CD4-positive, alpha-beta T cell (primary cell): Measurements from ENCODE around the gene BTRC. TPM values are rescaled to one million over a fixed set of nuclear protein-coding genes. Genes with fewer than 3 reads are reported as not detected.

Source experiments
- ATAC-seq: fragments of 200-7000 bp; cut with Tn5 transposase; one replicate; pipeline ENCODE4 v1.10.0; 2022; ENCODE audit warnings: mild to moderate bottlenecking; ENCODE audit not compliant: poor library complexity
- CTCF ChIA-PET: fragments of 350-600 bp; sonication (Branson Sonifier 250); formaldehyde crosslinking; loops from one replicate; lab custom pipeline; 2021; ENCODE audit warnings: antibody characterized with exemption, inconsistent platforms; lab: Charles Lee
- POLR2A ChIA-PET: fragments of 350-600 bp; sonication (Branson Sonifier 250); formaldehyde crosslinking; loops from one replicate; lab custom pipeline; 2021; ENCODE audit warnings: antibody characterized with exemption, inconsistent platforms; lab: Charles Lee
- DNase-seq, 14 experiments: peaks; one replicate each; pipeline ENCODE4 v3.0.0-alpha.2; 2013 to 2020; ENCODE audit warnings: mixed read lengths in 2 of 14
- H3K27ac ChIP-seq, 2 donors: one replicate each; pipeline versions ENCODE4 v1.5.1 to v1.7.0; 2013; ENCODE audit warnings: low read length in 2 of 2, low read depth in 1 of 2, mild to moderate bottlenecking in 1 of 2
- H3K27me3 ChIP-seq, 2 experiments: 1 replicate in 1 of 2; 2 replicates in 1 of 2; pipeline versions ENCODE4 v1.6.1 to v1.7.0; 2013; ENCODE audit warnings: low read length in 2 of 2, control low read depth in 1 of 2, mild to moderate bottlenecking in 1 of 2, moderate library complexity in 1 of 2; ENCODE audit not compliant: insufficient read depth in 2 of 2, control insufficient read depth in 1 of 2
- H3K36me3 ChIP-seq: one replicate; pipeline ENCODE4 v1.6.1; 2013; ENCODE audit warnings: low read length, control low read depth; ENCODE audit not compliant: insufficient read depth
- H3K4me1 ChIP-seq: one replicate; pipeline ENCODE4 v1.6.1; 2013; ENCODE audit warnings: low read length, control low read depth; ENCODE audit not compliant: insufficient read depth
- H3K4me3 ChIP-seq: one replicate; pipeline ENCODE4 v1.5.1; 2013; ENCODE audit warnings: mild to moderate bottlenecking, low read length, moderate library complexity
- H3K9me3 ChIP-seq, 2 experiments: 1 replicate in 1 of 2; 2 replicates in 1 of 2; pipeline versions ENCODE4 v1.6.1 to v1.7.0; 2013; ENCODE audit warnings: low read length in 2 of 2, mild to moderate bottlenecking in 2 of 2, control low read depth in 1 of 2, moderate library complexity in 1 of 2; ENCODE audit not compliant: control insufficient read depth in 1 of 2, insufficient read depth in 1 of 2
- H3K27ac Mint-ChIP-seq: one replicate; pipeline ENCODE4 v1.8.0; 2020; ENCODE audit warnings: mixed read lengths
- H3K27me3 Mint-ChIP-seq: one replicate; pipeline ENCODE4 v1.8.0; 2021; ENCODE audit warnings: mixed read lengths
- H3K36me3 Mint-ChIP-seq: one replicate; pipeline ENCODE4 v1.8.0; 2021; ENCODE audit warnings: low read depth, mixed read lengths
- H3K4me1 Mint-ChIP-seq: one replicate; pipeline ENCODE4 v1.8.0; 2021; ENCODE audit warnings: low read depth, mixed read lengths
- H3K4me3 Mint-ChIP-seq: one replicate; pipeline ENCODE4 v1.8.0; 2020; ENCODE audit warnings: mild to moderate bottlenecking, mixed read lengths
- H3K9me3 Mint-ChIP-seq: one replicate; pipeline ENCODE4 v1.8.0; 2020; ENCODE audit warnings: mixed read lengths
- CTCF ChIP-seq: fragments of 200-600 bp; IDR thresholded peaks from one replicate; pipeline ENCODE4 v1.8.0; 2022; ENCODE audit warnings: antibody characterized with exemption, mild to moderate bottlenecking
- intact Hi-C, 2 experiments: fragments of 100-400 bp; cut with DNase I in 1 of 2; cut with micrococcal nuclease in 1 of 2; formaldehyde crosslinking; loops; one replicate each; pipeline versions ENCODE4 v1.15.1 to v1.9.0; 2023 to 2025; cut with DNase I, micrococcal nuclease
- total RNA-seq, 174 experiments: library from RNA in 2 of 174; stranded (reverse) in 2 of 174; gene quantifications; one replicate each; pipeline ENCODE4 v1.2.3 and lab custom pipeline; 2021 to 2026

BTRC gene
- total RNA-seq, 2 experiments from 2014 or later, result 13.1 to 13.2 TPM

GRCh38 chr10:101478956-101479355 lies 125.0 kb downstream of the BTRC start:
- H3K36me3 Mint-ChIP-seq, result peaks cover 38% of the 10 kb centered on the region
- Histone ChIP-seq H3K36me3 (peaks cover 7% of the 10 kb centered on the region), H3K4me1 (no peaks in the 10 kb centered on the region), H3K9me3 (no peaks in the 10 kb centered on the region), H3K27ac (no peak overlapping the region), H3K27me3 (no peaks in the 10 kb centered on the region), H3K4me3 (no peak overlapping the region)
- H3K27me3 Mint-ChIP-seq, result no peaks in the 10 kb centered on the region
- intact Hi-C loops, result no loop called here
- no peak for DNase-seq
- no peak for TF ChIP-seq CTCF
- no peak overlapping the region for H3K27ac Mint-ChIP-seq
- H3K4me3 Mint-ChIP-seq, result no peak overlapping the region
- H3K9me3 Mint-ChIP-seq, result no peaks in the 10 kb centered on the region
- CTCF ChIA-PET, result interaction anchor here (1.1 kb wide), 1 partner anchor 12 kb away, joined by 5 read pairs; no protein-coding TSS in a partner anchor
- ATAC-seq, result no peak
- POLR2A ChIA-PET, result no interaction called here
- peaks cover 4% of the 10 kb centered on the region for H3K4me1 Mint-ChIP-seq

- ATAC-seq (no peak), DNase-seq (no peak)
- ChIA-PET POLR2A (no interaction called here), CTCF (interaction anchor here (2.0 kb wide), 1 partner anchor 15 kb away, joined by 5 read pairs; no protein-coding TSS in a partner anchor)
- Mint-ChIP-seq H3K9me3 (no peaks in the 10 kb centered on the region), H3K4me3 (no peak overlapping the region), H3K4me1 (peaks cover 11% of the 10 kb centered on the region), H3K36me3 (peaks cover 36% of the 10 kb centered on the region), H3K27me3 (no peaks in the 10 kb centered on the region), H3K27ac (no peak overlapping the region)
- TF ChIP-seq CTCF, result no peak
- Histone ChIP-seq H3K27ac (no peak overlapping the region), H3K27me3 (no peaks in the 10 kb centered on the region), H3K9me3 (no peaks in the 10 kb centered on the region), H3K4me3 (no peak overlapping the region), H3K4me1 (no peaks in the 10 kb centered on the region), H3K36me3 (peaks cover 7% of the 10 kb centered on the region)
- intact Hi-C loops, result no loop called here
These were observed 127.3 kb downstream of the BTRC start for GRCh38 chr10:101481256-101481655.

GRCh38 chr10:101482568-101482967 lies 128.6 kb downstream of the BTRC start:
- H3K4me1 Mint-ChIP-seq, result peaks cover 11% of the 10 kb centered on the region
- no peak overlapping the region for H3K4me3 Mint-ChIP-seq
- peaks cover 36% of the 10 kb centered on the region for H3K36me3 Mint-ChIP-seq
- no peak overlapping the region for H3K27ac Mint-ChIP-seq
- no peak for DNase-seq
- ATAC-seq, result no peak
- H3K4me1 ChIP-seq, result no peaks in the 10 kb centered on the region
- peaks cover 7% of the 10 kb centered on the region for H3K36me3 ChIP-seq
- POLR2A ChIA-PET, result no interaction called here
- no peak overlapping the region for H3K4me3 ChIP-seq
- no peak for TF ChIP-seq CTCF
- no peak overlapping the region for H3K27ac ChIP-seq
- no peaks in the 10 kb centered on the region for H3K27me3 Mint-ChIP-seq
- H3K9me3 Mint-ChIP-seq, result no peaks in the 10 kb centered on the region
- no peaks in the 10 kb centered on the region for H3K27me3 ChIP-seq
- CTCF ChIA-PET, result interaction anchor here (0.7 kb wide), 1 partner anchor 27 kb away, joined by 3 read pairs; no protein-coding TSS in a partner anchor
- intact Hi-C loops, result no loop called here
- no peaks in the 10 kb centered on the region for H3K9me3 ChIP-seq
